H1 (cell line): ENCODE results near the gene CASR. TPM values are rescaled to one million over a fixed set of nuclear protein-coding genes. Genes with fewer than 3 reads are reported as not detected.

Experiments
- BRCA1 ChIP-seq: IDR thresholded peaks from 2 replicates; pipeline ENCODE4 v1.6.1; 2012; ENCODE audit warnings: low read depth, low read length, improper control_type of control experiment
- CHD2 ChIP-seq: IDR thresholded peaks from 2 replicates; pipeline ENCODE4 v1.6.1; 2012; ENCODE audit warnings: low read length, improper control_type of control experiment
- MAFK ChIP-seq: IDR thresholded peaks from 2 replicates; pipeline ENCODE4 v1.6.1; 2012; ENCODE audit warnings: low read depth, mild to moderate bottlenecking, improper control_type of control experiment, low read length
- MAX ChIP-seq: IDR thresholded peaks from 2 replicates; pipeline ENCODE4 v1.6.1; 2012; ENCODE audit warnings: inconsistent platforms
- POU5F1 ChIP-seq: IDR thresholded peaks from 2 replicates; pipeline ENCODE4 v1.6.1; 2011; ENCODE audit warnings: low read depth, mild to moderate bottlenecking, low read length, moderate library complexity
- SIX5 ChIP-seq: IDR thresholded peaks from 2 replicates; pipeline ENCODE4 v1.6.1; 2011; ENCODE audit warnings: mild to moderate bottlenecking, low read depth, low read length
- ZNF274 ChIP-seq: IDR thresholded peaks from 2 replicates; pipeline ENCODE4 v1.7.0; 2012; ENCODE audit warnings: low read length, borderline replicate concordance; ENCODE audit errors: extremely low read depth
- polyA plus RNA-seq, 7 experiments: library from polyadenylated mRNA; depleted of rRNA in 3 of 7; stranded (reverse) in 5 of 7; unstranded in 2 of 7; fragments of >200 nt in 5 of 7; fragments of 200-250 nt in 2 of 7; gene quantifications; 1 replicate in 5 of 7; 2 replicates in 1 of 7; 4 replicates in 1 of 7; pipeline versions ENCODE4 v1.2.1 to v1.2.3, GENCODE V29; 2011 to 2013; ENCODE audit warnings: missing spikeins in 2 of 7, mixed read lengths in 2 of 7
- total RNA-seq: library from RNA; stranded (reverse); fragmentation: NEBNext Ultra II Directional; extraction: Animal tissue kit (Norgen Biotek cat#: 25700); gene quantifications from 2 replicates; pipeline ENCODE4 v1.2.1, GENCODE V29; 2021
- TF ChIP-seq, protein P1 (sequence below): fragments of 300-600 bp; sonication (generic); IDR thresholded peaks from 2 replicates; pipeline ENCODE4 v1.7.1; 2012; ENCODE audit warnings: low read length, moderate library complexity, mild to moderate bottlenecking, inconsistent platforms; ENCODE audit not compliant: insufficient replicate concordance
- TF ChIP-seq, protein P2 (sequence below): IDR thresholded peaks from 2 replicates; pipeline ENCODE4 v1.6.1; 2012; ENCODE audit warnings: low read length, inconsistent platforms

The CASR gene
- total and polyA plus RNA-seq, 2 of the 8 experiments (the other 6 are each of a cell fraction or from before 2014, with no cell fraction given): 0.36 to 0.58 TPM

GRCh38 chr3:122324871-122325323, 141.4 kb downstream of the CASR start, which contains the start of gene CSTA (continued):
- TF ChIP-seq, protein P1, sequence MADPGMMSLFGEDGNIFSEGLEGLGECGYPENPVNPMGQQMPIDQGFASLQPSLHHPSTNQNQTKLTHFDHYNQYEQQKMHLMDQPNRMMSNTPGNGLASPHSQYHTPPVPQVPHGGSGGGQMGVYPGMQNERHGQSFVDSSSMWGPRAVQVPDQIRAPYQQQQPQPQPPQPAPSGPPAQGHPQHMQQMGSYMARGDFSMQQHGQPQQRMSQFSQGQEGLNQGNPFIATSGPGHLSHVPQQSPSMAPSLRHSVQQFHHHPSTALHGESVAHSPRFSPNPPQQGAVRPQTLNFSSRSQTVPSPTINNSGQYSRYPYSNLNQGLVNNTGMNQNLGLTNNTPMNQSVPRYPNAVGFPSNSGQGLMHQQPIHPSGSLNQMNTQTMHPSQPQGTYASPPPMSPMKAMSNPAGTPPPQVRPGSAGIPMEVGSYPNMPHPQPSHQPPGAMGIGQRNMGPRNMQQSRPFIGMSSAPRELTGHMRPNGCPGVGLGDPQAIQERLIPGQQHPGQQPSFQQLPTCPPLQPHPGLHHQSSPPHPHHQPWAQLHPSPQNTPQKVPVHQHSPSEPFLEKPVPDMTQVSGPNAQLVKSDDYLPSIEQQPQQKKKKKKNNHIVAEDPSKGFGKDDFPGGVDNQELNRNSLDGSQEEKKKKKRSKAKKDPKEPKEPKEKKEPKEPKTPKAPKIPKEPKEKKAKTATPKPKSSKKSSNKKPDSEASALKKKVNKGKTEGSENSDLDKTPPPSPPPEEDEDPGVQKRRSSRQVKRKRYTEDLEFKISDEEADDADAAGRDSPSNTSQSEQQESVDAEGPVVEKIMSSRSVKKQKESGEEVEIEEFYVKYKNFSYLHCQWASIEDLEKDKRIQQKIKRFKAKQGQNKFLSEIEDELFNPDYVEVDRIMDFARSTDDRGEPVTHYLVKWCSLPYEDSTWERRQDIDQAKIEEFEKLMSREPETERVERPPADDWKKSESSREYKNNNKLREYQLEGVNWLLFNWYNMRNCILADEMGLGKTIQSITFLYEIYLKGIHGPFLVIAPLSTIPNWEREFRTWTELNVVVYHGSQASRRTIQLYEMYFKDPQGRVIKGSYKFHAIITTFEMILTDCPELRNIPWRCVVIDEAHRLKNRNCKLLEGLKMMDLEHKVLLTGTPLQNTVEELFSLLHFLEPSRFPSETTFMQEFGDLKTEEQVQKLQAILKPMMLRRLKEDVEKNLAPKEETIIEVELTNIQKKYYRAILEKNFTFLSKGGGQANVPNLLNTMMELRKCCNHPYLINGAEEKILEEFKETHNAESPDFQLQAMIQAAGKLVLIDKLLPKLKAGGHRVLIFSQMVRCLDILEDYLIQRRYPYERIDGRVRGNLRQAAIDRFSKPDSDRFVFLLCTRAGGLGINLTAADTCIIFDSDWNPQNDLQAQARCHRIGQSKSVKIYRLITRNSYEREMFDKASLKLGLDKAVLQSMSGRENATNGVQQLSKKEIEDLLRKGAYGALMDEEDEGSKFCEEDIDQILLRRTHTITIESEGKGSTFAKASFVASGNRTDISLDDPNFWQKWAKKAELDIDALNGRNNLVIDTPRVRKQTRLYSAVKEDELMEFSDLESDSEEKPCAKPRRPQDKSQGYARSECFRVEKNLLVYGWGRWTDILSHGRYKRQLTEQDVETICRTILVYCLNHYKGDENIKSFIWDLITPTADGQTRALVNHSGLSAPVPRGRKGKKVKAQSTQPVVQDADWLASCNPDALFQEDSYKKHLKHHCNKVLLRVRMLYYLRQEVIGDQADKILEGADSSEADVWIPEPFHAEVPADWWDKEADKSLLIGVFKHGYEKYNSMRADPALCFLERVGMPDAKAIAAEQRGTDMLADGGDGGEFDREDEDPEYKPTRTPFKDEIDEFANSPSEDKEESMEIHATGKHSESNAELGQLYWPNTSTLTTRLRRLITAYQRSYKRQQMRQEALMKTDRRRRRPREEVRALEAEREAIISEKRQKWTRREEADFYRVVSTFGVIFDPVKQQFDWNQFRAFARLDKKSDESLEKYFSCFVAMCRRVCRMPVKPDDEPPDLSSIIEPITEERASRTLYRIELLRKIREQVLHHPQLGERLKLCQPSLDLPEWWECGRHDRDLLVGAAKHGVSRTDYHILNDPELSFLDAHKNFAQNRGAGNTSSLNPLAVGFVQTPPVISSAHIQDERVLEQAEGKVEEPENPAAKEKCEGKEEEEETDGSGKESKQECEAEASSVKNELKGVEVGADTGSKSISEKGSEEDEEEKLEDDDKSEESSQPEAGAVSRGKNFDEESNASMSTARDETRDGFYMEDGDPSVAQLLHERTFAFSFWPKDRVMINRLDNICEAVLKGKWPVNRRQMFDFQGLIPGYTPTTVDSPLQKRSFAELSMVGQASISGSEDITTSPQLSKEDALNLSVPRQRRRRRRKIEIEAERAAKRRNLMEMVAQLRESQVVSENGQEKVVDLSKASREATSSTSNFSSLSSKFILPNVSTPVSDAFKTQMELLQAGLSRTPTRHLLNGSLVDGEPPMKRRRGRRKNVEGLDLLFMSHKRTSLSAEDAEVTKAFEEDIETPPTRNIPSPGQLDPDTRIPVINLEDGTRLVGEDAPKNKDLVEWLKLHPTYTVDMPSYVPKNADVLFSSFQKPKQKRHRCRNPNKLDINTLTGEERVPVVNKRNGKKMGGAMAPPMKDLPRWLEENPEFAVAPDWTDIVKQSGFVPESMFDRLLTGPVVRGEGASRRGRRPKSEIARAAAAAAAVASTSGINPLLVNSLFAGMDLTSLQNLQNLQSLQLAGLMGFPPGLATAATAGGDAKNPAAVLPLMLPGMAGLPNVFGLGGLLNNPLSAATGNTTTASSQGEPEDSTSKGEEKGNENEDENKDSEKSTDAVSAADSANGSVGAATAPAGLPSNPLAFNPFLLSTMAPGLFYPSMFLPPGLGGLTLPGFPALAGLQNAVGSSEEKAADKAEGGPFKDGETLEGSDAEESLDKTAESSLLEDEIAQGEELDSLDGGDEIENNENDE: no peak
- TF ChIP-seq ZNF274: no peak
- no peak for TF ChIP-seq SIX5
- TF ChIP-seq CHD2: no peak
- no peak for TF ChIP-seq MAX
- TF ChIP-seq POU5F1: no peak
- TF ChIP-seq BRCA1: no peak
- TF ChIP-seq, protein P2, sequence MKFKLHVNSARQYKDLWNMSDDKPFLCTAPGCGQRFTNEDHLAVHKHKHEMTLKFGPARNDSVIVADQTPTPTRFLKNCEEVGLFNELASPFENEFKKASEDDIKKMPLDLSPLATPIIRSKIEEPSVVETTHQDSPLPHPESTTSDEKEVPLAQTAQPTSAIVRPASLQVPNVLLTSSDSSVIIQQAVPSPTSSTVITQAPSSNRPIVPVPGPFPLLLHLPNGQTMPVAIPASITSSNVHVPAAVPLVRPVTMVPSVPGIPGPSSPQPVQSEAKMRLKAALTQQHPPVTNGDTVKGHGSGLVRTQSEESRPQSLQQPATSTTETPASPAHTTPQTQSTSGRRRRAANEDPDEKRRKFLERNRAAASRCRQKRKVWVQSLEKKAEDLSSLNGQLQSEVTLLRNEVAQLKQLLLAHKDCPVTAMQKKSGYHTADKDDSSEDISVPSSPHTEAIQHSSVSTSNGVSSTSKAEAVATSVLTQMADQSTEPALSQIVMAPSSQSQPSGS: no peak
- TF ChIP-seq MAFK: no peak
